ENCODE results near the gene SLC24A1. TPM values are rescaled to one million over a fixed set of nuclear protein-coding genes. Genes with fewer than 3 reads are reported as not detected.

SLC24A1 gene
- total and polyA plus RNA-seq, 2 of the 13 experiments (the other 11 are each of a cell fraction or from before 2014, with no cell fraction given): 5.9 to 8.3 TPM

DNA sequence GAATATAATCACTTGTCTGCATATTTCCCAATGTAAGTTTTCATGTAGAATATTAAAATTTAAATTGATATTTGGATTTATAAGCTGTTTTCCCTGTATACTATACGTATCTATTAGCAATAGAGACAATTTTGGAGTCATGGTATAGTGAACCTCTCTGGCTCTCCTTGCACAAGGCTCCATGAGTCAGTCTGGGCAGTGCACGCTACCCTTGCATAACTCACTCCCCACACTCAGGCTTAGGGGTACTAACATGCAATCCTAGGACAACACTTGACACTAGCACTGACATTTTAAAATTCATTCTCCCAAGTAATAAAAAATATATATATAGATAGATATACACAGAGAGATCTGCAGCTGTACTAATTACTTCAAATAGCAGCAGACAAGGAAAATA is 39.2 kb downstream of the SLC24A1 start:
- H2AFZ ChIP-seq (ENCODE audit: low read length): no peak overlapping the region
- no peaks in the 10 kb centered on the region for H3K4me1 ChIP-seq (ENCODE audit: insufficient read depth, low read length)
- H4K20me1 ChIP-seq (ENCODE audit: insufficient read depth, low read length): no peaks in the 10 kb centered on the region
- H3K79me2 ChIP-seq (ENCODE audit: insufficient read depth, low read length): no peaks in the 10 kb centered on the region
- intact Hi-C loops (cut with micrococcal nuclease; ENCODE audit: unreplicated experiment): no loop called here
- ATAC-seq: no peak
- no peak overlapping the region for H3K9ac ChIP-seq (ENCODE audit: insufficient read depth, low read depth, low read length)
- no peak overlapping the region for H3K4me3 ChIP-seq (replicated peaks in 1 of 3; ENCODE audit: insufficient read depth in 1 of 3, low read depth in 2 of 3, low read length in 3 of 3)
- CTCF ChIA-PET (ENCODE audit: low intra/inter-chr PET ratio, low total read pairs): no interaction called here
- peaks cover 3 to 31% of the 10 kb centered on the region in 2 experiments; a peak in 3 of 5 replicates for H3K36me3 ChIP-seq (replicated peaks in 1 of 2; ENCODE audit: control insufficient read depth in 1 of 2, insufficient read depth in 2 of 2, low read length in 2 of 2)
- no TSS peak for BruUV-seq (replicated peaks)
- no peaks in the 10 kb centered on the region for H3K9me3 ChIP-seq (ENCODE audit: low read length)
- FAIRE-seq: no peak
- TF ChIP-seq HDAC6 (IDR thresholded peaks at IDR 0.05; ENCODE audit: low read depth, low read length): no peak
- TF ChIP-seq, protein P1, sequence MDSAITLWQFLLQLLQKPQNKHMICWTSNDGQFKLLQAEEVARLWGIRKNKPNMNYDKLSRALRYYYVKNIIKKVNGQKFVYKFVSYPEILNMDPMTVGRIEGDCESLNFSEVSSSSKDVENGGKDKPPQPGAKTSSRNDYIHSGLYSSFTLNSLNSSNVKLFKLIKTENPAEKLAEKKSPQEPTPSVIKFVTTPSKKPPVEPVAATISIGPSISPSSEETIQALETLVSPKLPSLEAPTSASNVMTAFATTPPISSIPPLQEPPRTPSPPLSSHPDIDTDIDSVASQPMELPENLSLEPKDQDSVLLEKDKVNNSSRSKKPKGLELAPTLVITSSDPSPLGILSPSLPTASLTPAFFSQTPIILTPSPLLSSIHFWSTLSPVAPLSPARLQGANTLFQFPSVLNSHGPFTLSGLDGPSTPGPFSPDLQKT (CRISPR knock-in tag; IDR thresholded peaks at IDR 0.05; ENCODE audit: borderline replicate concordance): no peak
- TF ChIP-seq SNAPC5 (CRISPR knock-in tag; IDR thresholded peaks at IDR 0.05; ENCODE audit: borderline replicate concordance): no peak
- TF ChIP-seq CBX2 (IDR thresholded peaks at IDR 0.05; ENCODE audit: low read depth, low read length): no peak
- TF ChIP-seq CBX2 (CRISPR knock-in tag; IDR thresholded peaks at IDR 0.05; ENCODE audit: low read depth): no peak
- TF ChIP-seq, protein P2, sequence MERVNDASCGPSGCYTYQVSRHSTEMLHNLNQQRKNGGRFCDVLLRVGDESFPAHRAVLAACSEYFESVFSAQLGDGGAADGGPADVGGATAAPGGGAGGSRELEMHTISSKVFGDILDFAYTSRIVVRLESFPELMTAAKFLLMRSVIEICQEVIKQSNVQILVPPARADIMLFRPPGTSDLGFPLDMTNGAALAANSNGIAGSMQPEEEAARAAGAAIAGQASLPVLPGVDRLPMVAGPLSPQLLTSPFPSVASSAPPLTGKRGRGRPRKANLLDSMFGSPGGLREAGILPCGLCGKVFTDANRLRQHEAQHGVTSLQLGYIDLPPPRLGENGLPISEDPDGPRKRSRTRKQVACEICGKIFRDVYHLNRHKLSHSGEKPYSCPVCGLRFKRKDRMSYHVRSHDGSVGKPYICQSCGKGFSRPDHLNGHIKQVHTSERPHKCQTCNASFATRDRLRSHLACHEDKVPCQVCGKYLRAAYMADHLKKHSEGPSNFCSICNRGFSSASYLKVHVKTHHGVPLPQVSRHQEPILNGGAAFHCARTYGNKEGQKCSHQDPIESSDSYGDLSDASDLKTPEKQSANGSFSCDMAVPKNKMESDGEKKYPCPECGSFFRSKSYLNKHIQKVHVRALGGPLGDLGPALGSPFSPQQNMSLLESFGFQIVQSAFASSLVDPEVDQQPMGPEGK (CRISPR knock-in tag; IDR thresholded peaks at IDR 0.05): no peak
- no peak for TF ChIP-seq FIP1L1 (IDR thresholded peaks at IDR 0.05; ENCODE audit: borderline replicate concordance, insufficient read depth, low read depth, low read length)
- H3K27me3 ChIP-seq (ENCODE audit: control insufficient read depth in 1 of 2, insufficient read depth in 2 of 2, low read length in 2 of 2): no peaks in the 10 kb centered on the region
- no peak overlapping the region for H3K27ac ChIP-seq (ENCODE audit: extremely low read length, insufficient read depth, low read length)
- WGBS (ENCODE audit: low lambda C conversion rate): 100% methylated on average over 2 of the region's 2 CpGs
- in situ Hi-C loops (cut with HindIII; ENCODE audit: extremely low pct_ligation_motif_present, low pct_unique_long_range_greater_than_20kb): no loop called here
- no peak for DNase-seq (ENCODE audit: low spot score)
- POLR2A ChIA-PET: interaction anchor here (0.7 kb wide), 1 partner anchor 50 kb away, joined by 3 read pairs; the partner anchor contains the start of gene INTS14
- no peak overlapping the region for H3K4me2 ChIP-seq (ENCODE audit: low read depth, low read length)
